GM19468 (cell line): ENCODE data around the gene PLET1.
A peak's percentile ranks its signal among the peaks of the same experiment; 100 is the strongest.

Experiments used
- ATAC-seq: cut with Tn5 transposase; IDR thresholded peaks from one replicate; pipeline ENCODE4 v1.9.1; 2021; ENCODE audit warnings: mild to moderate bottlenecking, moderate library complexity, moderate number of reproducible peaks; ENCODE audit not compliant: unreplicated experiment; ENCODE audit errors: extremely low read depth

Gene PLET1, protein sequence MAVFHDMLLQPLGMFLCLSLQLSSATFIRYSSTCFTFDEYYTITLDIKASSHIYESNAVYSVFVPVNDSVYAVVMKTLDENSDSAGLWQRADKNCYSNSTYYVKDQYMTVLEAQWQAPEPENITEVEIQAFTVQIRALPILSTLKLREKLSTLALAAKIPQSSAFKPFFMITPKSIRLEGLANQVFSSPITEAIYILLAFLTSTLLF

DNA sequence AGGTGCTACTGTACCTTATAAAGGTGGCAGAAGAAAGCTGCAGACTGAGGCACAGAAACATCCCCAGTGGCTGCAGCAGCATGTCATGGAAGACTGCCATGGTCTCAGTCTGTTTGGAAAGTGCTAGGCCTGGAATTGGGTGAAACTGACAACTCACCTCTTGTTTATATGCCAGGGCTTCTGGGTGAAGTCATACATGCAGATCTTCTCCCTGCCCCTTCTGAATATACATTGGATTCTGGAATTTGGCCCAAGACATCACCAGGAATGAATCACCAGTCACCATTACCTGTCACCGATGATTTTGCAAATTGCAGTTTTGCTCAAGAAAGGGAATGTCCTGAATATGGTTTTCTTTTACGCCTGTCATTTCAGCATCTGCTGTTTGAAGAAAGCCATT is at the start of gene PLET1:
Gene PLET1, minus strand, starts transcription at position 371 of the 400 bp plus-strand sequence. Its CDS starts 271 bp downstream, at position 100.
- no peak for ATAC-seq

DNA sequence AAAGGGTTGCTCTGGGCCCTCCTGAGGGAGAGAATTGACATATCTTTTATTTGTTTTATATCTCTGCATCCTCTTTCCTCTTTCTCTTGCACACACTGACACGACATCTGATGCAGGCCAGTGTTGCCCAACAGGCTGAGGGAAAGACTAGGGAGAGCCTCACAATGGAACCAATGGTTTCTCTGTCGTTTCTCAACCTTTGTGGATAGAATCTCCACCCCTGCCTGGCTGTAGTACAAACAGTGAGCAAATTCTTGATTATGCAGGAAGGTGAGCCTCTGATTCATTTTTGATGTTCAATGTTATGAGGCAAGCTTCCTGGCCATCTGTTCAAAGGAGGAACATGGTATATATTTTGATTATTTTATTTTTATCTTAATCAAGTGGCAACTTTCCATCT is 49.8 kb upstream of the PLET1 start:
- no peak for ATAC-seq

DNA sequence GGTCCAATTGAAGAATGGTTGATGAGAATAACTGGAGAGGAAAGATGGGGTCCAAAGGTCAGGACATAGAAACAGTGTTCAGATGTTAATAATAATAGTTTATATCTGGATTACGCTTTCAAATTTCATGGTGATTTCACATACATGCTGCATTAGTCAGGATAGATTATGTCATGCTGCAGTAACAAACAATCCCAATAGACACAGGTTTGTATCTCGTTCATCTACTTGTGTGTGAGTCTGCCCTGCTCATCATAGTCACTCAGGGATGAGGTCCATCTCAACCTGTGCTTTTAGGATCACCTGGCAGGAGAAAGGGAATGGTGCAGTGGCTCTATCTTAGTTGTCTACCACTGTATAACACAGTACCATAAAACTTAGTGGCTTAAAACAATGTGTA is 48.0 kb upstream of the PLET1 start:
- no peak for ATAC-seq

DNA sequence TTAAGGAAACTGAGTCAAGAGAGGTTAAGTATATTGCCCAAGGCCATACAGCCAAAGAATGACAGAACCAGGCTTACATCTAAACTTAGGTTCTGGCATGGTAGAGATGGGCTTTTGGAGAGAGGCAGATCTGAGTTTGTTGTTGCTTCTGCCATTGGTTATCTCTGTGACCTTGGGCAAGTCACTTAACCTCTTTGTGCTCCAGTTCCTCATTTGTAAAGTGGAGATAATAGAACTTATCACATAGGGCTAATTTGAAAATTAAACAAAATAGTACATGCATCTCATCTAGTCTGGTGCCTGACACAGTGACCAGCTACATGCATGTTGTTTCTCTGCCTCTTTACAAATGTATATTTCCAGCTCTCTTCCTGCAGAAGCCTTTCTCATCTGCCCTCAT is 47.0 kb upstream of the PLET1 start:
- ATAC-seq, result no peak

DNA sequence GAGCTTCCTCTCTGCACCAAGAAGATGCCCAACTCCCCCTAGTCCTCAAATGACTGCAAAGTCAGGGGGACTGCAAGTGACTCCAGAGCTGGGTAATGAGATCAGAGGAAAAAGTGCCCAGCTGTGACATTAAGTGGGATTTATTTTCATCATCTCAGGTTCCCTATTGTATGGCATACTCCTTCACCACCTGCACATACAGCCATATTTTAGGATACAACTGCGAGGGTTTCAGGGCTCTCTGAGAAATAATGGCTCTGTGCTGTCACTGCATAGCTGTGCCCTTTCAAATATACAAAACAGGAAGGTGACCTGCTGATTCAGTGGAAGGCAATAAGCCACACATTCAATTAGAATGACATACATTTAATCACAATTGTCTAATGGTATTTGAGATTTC is 45.6 kb upstream of the PLET1 start:
- ATAC-seq, result no peak

DNA sequence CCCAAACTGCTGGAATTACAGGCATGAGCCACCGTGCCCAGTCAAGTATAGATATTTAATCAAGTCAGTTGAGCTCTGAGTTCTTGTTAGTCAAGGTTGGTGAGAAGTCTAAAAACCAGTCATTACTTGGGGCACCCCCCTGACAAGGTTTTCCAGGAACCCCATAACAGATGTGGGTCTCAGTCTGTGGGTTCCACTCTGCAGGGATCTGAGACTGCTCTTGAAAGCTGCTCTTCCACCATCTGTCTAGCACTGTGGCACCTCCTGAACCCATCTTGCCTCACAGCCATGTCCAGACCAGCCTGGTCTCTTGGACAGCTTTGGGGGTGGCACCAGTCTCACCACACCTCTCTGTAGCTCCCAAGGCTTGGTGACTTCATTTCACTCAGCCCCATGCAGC is 44.3 kb upstream of the PLET1 start:
- no peak for ATAC-seq

DNA sequence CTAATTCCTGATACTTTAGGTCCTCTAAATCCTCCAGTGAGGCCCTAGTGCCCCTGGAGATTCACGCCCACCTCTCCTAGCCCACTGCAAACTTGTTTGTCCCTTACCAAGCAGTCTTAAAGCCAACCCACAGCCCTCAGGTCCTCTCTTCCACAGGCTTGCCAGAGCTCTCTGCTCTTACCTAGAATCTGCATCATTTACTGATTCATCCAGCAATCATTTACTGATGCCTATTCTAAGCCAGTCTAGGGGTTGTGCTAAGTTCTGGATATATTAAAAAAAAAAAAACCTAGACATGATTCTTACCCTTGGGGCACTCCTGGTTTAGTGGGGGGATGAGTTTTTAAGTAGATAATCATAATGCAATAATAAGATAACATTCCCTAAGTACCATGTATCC is 43.0 kb upstream of the PLET1 start:
- ATAC-seq, result no peak

DNA sequence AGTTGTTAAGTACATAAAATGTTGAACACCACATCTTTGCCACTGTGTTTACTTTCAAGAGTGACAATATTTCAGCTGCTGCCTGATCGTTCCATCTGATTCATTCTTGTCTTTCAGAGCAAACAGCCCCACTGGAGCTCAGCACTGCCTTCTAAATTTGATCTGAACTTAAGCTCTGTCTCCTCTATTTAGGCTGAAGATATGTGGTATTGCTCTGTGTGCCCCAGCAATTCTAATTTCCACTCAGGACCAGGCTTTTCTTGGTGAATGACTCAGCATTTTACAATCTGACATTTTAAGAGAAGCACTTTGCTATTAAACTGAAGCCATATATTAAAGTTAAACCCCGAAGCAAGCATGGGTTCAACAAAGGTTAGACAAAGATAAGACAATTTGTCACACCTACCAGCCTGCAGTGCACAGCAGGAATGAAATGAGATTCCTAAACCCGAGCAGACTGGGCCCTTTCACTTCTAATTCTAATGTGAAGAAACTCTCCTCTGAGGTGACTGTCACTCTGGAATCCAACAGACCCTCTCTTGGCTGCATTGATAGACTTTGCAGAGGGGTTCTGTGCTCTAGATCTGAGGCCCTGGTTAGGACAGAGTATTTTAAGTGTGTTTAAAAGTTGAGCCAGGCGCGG is 41.7 kb upstream of the PLET1 start:
- ATAC-seq, result no peak

DNA sequence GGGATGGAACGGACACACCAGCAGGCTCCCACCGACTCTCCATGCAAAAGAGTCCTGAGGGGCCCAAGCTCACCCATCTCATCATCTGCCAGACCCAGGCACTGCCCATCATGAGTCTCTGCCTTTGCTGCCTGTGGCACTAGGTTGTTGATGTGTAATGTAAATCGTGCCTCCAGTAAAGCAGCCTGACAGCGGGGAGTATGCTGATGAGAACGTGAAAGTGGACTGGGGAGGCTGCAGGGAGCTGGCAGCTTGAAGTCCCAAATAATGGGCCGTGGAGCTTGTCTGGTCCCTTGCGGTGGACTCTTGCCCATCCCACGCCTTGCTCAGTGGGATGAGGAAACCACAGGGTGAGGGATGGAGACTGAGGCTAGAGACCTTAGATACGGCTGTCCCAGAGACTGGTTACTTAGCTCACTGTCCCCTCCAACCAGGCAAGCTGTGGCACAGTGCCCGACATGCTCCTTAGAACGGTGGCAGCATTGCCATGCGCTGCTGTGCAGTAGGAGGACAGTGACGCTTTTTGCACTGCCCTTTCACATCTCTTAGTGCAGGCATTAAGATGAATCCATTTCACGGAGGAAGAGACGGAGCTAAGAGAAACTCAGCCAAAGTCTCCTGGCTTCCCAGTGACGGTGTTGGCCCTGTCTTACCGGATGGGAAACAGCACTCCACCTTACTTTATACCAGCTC is 39.6 kb upstream of the PLET1 start:
- ATAC-seq, result no peak

DNA sequence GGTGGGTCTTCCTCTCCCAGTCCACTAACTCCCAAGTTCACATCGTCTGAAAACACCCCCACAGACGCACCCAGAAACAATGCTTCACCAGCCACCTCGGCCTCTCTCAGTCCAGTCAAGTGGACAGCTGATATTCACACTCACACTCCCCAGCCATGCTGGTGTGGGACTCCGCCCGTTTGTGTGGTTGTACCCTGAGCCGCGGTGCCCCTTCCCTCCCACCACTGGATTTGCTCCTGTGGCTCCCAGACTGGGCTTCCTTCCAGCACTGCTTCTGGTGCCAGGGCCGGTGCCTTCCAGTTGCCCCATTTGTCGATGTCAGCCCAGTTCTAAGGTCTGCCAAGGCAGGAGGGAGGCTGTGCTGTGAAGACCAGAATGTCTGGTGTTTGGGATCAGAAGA is 37.9 kb upstream of the PLET1 start:
- ATAC-seq, result no peak

DNA sequence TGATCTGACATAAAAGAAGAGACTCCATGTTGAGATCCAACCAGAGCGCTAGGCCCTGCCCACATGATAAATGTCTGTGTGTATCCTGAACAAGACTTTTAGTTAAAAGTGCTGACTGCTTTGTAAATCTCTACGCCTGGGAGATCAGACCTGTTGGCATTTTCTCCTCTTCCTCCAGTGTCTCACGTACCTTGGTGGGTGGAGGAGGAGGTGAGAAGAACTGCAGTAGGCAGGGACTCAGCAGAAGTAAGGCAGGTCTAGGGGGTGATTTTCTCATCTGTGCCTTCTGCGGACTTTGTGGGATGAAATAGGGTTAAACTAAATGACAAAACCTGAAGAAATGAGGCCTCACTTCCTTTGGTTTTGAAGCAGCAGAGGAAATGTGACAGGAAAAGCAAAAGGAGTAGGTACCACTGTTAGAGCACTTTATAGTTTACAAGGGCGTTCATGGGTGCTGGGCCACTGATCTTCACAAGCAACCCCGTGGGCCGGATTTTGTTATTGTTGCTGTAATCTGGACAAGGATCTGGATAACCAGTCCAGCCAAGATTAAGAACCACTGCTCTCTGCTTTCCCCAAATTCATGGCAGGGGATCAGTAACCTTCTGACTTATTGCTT is 36.7 kb upstream of the PLET1 start:
- no peak for ATAC-seq

DNA sequence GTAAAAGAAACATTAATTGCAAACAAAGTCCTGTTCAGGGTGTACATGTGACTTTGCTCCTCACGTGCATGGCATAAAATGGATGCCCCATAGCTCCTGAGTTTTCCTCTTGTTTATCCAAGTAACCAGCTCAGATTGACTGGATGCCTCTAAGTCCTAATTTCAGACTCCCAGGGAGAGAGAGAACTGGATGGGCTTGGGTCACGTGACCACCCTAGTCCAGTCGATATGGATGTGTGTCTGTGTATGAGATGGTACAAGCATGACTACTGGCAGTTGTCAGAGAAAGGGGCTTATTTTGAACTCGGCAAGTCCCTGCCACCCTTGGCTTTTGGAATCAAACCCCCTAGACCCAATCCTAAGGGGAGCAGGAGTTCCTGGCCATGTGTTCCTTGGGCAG is 35.4 kb upstream of the PLET1 start:
- no peak for ATAC-seq

DNA sequence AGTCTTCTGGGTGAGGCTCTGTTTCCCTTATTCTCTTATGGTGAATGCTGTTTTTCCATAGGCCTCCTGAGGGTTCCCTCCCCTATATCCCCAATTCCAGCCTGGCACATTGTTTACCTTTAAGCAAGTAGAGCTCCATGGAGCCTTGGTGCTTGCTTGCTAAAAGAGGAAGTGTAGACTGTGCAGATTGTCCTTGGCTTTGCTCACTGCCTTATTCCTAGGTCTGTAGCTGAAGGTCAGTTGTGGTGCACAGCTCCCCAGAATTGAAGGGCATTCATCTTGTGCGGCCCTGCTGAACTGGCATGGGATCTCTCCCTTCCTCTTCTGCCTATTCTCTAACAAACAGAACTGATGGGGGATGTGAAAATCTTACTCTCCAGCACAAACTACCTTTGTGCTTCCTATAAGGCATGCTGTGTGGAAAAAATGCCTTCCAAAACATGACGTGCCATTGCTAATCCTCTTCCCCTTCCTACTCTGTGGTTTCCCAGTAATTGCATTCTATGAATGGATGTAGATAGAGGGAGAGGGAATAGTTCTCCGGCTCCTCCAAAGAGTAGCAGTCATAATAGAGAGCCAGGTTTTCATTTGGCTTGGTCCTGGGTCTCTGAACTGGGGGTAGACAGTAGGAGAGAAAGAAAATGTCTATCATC is 34.2 kb upstream of the PLET1 start:
- ATAC-seq, result no peak

DNA sequence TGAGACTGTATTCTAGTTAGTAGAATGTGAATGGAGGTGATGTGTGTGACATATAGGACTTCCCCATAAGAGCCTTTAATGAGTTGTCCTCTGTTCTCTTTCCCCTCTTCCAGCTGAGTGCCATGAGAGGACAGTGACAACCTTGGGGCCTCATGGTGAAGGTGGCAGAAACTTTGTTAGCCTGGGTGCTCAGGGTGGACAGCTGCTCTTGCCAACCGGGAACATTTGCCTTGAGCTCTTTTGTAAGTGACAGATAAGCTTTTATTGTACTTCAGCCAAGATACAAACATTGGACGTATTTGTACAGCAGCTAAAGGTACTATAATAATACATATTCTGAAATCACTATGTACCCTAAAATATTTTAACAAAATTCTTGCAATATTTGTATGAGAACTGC is 33.0 kb upstream of the PLET1 start:
- ATAC-seq, result no peak

DNA sequence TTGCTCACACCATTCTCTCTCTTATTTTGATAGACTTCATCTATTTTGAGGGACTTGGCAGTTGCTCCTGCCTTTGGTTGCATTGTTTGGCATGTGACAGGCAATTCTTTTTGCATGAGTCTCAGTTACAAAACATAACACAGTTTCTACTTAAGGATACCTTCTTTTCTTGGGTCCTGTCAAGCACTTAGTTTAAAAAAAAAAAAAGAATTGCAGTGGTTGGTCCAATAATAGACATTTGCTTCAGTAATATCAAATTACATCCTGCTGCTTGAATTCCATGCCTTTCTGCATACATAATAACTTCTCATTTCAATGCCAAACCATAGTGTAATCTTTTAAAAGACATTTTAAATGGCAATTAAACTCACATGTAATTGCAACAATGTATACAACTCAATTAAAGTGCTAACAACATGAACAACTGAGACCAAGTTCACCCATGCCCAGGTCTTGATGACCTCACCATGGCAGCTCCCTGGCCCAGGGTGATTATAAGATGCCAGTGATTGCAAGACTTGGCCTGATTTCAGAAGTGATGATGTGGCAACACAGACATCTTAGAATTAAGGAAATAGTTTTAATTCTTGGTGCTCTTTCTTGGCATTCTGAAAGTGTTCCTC is 32.2 kb upstream of the PLET1 start:
- ATAC-seq, result no peak

DNA sequence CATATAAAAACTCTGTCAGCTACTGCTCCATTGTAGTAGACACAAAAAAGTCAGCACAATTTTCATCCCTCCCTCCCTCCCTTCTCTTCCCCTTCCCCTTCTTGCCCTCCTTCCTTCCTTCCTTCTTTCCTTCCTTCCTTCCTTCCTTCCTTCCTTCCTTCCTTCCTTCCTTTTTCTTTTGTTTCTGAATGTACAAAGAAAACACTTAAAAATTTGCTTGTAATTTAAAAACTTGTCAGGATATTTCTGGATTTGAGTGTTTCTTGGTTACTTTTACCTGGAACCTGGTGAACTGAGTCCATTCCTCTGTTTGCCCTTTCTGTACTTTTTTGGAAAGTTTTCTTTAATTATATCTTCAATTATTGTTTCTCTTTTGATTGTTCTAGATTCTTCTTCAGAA is 31.5 kb upstream of the PLET1 start:
- no peak for ATAC-seq

DNA sequence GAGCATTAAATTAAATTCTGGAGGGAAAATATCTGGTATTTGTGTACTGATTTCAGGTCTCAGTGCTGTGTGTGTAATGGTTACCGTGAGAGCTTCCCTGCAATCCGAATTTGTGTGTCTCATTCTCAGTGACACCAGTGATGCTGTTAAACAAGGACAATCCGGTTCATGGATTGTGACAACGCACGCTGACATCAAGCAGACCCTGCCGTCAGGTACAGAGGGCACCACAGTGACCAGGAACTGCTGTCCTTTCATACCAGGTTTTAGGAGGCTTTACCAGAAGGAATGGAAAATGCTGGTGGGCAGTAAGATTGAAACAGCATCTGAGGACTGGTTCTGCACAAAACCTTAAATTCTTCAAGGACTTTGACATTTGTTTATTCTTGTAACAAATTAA is 30.5 kb upstream of the PLET1 start:
- ATAC-seq, result no peak

DNA sequence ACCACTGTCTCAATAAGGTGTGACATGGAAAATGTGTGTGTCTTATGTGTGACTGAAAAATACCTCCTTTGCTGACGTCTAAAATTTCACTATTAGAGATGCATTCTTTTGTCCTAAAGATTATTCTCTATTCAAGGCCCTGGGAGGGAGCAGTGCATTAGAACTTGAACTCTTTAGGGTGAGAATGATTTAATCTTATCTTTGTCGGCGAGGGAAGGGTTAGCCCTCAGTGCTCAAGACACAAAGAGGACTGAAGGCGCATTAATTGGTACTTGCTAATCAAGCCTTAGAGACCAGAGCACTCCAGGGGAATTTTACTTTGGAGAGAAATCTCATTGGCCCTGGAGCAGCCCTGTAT is 29.8 kb upstream of the PLET1 start:
- no peak for ATAC-seq

DNA sequence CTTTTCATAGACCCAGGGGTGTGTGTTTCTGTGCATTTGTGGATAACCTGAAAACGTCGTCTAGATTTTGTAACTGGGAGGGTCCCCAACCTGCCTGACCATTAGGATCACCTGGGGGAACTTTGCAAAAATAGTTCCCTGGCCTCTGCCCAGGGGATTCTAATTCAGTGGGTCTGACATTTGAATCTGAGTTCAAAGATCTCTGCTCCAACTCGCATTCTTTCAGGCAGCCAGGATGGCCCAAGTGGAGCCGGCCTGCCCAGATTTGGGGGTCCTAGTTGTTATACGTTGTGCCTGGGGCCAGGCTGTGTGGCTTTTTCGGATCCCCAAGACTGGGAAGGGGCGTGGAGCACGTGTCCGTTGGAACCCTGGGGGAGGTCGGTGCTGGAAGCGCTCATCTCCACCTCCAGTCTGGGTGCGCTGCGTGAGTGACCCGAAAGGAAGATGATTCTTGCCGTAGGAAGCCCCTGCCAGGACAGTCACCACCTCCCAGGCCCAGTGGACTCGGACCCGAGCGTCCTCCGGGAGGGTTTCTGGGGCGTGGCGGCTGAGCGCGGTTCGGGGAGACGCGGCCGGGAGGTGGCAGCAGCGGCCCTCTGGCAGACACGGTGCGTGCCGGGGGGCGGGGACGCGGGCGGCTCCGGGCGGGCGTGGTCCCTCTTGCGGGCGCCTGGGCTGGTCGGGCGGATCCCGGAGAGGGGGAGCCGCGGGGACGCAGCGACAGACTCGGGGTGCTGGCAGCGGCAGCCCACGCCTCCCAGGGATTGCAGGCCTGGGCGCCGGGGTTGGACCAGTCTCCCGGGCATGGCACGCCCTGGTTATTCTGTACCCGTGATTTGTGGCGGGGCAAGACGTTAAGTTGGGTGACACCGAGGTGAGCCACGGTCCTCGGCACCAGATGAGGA is 29.2 kb upstream of the PLET1 start:
- peak; percentile 48 for ATAC-seq
